Nucleus accumbens (tissue), 56 donors: ENCODE data around the gene IL22RA2.
"Not testable (repeated sequence)": the region's sequence is repeated elsewhere in the genome, so short reads cannot be mapped to it uniquely, and the experiment has no call there.

Source experiments
- DNase-seq, 56 donors: peaks; one replicate each; lab custom pipeline; 2025; lab: John Stamatoyannopoulos, UW

The IL22RA2 gene

GRCh38 chr6:137134483-137134882 lies 39.0 kb downstream of the IL22RA2 start:
- no peak for DNase-seq

DNA sequence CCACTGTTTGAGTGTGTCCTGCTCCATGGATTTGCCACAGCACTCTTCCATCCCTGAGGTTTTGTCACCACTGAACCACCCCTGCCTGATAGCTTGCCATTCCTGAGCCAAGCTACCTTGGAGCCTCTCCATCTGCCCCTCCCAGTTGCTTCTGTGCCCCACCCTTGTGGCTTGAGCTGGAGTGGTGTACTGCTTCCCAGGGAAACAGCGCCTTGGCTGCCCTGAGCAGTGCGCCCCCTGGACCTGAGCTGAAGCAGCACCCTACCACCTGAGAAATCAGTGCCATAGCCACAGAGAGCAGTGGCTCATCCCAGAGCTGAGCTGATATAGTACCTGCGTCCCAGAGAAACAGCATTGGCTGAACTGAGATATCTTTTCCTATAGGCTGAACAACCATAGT lies 40.3 kb downstream of the IL22RA2 start:
- no peak for DNase-seq

GRCh38 chr6:137126875-137127485 lies 46.5 kb downstream of the IL22RA2 start:
- DNase-seq, result no peak

GRCh38 chr6:137123078-137123477 lies 50.4 kb downstream of the IL22RA2 start:
- DNase-seq, result no peak

GRCh38 chr6:137122612-137123011 lies 50.8 kb downstream of the IL22RA2 start:
- no peak for DNase-seq

DNA sequence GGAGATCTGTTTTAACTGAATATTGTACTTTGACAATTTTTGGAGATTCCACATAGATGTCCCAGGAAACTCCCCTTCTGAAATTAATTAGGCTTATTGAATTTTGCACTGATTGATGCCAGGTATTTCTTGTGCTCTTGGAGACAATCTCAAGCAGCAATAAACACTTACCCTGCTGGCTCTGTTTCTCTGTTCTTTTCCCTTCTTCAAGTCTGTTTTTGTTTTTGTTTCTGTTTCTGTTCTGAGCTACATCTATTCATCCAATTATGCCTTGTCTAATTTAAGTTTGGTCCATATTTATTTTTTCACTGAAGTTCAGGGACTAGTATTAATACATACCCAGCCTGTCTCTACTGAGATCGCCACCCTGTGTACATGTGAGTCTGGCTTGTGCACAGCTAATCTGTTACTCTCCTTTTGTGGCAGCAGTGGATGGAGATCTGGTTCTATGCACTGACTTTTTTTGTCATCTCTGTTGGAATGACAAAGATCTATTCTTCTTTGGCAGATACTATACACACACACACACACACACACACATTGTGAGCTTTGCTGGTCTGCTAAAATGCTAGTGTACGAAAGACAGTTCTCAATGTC lies 51.9 kb downstream of the IL22RA2 start:
- DNase-seq, result peak in 3 of 56 donors; percentile 1 to 5 (median 1)

- no peak for DNase-seq
These were observed 52.7 kb downstream of the IL22RA2 start for GRCh38 chr6:137120748-137121147.

- DNase-seq, result no peak
These were observed 54.0 kb downstream of the IL22RA2 start for GRCh38 chr6:137119196-137120104.

DNA sequence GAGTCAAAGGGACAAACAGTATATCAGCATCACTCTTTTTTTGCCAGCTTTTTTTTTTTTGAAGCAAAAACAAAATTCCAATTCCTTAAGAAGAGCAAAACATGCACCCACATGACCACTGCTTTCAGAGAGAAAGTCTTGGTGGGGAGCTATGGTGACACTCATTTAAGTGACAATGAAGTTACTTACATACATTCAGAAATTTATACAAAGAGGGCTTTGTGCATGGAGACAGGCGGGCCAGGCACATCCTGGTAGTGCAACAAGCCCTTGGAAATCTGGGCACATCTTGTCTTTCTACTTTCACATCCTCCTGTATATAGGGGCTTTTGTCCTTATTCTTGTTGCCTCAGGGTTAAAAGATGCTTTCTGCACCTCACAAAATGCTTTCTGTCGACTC lies 55.9 kb downstream of the IL22RA2 start:
- DNase-seq, result peak in 17 of 56 donors; percentile 1 to 57 (median 12)

DNA sequence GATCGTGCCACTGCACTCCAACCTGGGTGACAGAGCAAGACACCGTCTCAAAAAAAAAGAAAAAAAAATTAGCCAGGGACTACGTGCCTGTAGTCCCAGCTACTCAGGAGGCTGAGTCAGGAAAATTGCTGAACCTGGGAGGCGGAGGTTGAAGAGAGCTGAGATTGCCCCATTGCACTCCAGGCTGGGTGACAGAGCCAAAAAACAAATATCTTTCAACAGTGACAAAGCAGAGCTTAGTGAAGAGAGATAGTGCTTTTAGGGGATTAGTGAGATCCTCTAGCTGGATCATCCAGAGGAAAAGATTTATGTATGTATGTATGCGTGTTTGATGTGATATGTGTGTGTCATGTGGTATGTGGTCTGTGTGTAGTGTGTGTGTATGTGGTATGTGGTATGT lies 56.6 kb downstream of the IL22RA2 start:
- DNase-seq, result no peak

GRCh38 chr6:137115658-137116057 lies 57.8 kb downstream of the IL22RA2 start:
- DNase-seq, result no peak

- no peak for DNase-seq
These were observed 61.4 kb downstream of the IL22RA2 start for GRCh38 chr6:137112067-137112355.

- no peak for DNase-seq
These were observed 62.0 kb downstream of the IL22RA2 start for GRCh38 chr6:137111296-137112066.

- no peak for DNase-seq
These were observed 65.7 kb downstream of the IL22RA2 start for GRCh38 chr6:137107767-137108105.

- not testable (repeated sequence) for DNase-seq
These were observed 66.2 kb downstream of the IL22RA2 start for GRCh38 chr6:137107047-137107766.

- no peak for DNase-seq
These were observed 67.3 kb downstream of the IL22RA2 start for GRCh38 chr6:137106183-137106582.

GRCh38 chr6:137105375-137105774 lies 68.1 kb downstream of the IL22RA2 start:
- DNase-seq, result no peak

GRCh38 chr6:137104926-137105325 lies 68.5 kb downstream of the IL22RA2 start:
- DNase-seq, result no peak

DNA sequence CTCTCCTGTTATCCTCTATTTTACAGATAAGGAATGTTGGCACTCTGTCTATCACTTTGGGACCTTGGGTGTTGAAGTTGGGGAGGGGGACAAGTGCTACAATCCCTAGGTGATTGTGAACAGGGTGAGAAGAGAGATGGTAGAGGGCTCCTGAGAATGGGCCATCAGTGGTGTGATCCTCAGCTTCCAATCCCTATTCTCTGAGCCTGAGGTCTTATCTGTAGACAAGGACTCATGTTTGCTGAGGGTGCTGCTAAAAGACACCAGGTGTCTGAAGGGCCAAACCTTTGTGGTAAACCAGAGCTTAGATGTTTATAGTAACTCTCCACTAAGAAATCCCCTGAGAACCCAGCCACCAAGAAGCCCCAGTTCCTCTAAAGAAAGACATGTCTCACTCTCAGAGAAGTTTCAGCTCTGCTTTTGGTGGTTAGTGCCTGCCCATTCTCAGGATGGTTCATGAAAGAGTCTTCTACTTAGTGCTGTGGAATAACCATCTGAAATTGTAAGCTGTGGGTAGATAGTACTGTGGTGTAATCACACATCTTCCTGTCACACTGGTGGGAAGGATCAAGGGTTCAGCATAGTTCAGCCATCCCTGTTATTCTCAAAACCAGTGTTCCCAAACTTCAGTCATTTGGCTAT lies 70.5 kb downstream of the IL22RA2 start:
- no peak for DNase-seq
